HG03103 (cell line): ENCODE measurements around the gene MYD88.

Experiments used
- ATAC-seq: cut with Tn5 transposase; IDR thresholded peaks from one replicate; pipeline ENCODE4 v1.9.1; 2021; ENCODE audit warnings: low read depth; ENCODE audit not compliant: unreplicated experiment

MYD88 gene

GRCh38 chr3:38138349-38139190, at the start of gene MYD88:
Gene MYD88 (plus strand): TSS chr3:38138661. CDS start chr3:38138701, 40 bp downstream.
- peak; percentile 32 for ATAC-seq

DNA sequence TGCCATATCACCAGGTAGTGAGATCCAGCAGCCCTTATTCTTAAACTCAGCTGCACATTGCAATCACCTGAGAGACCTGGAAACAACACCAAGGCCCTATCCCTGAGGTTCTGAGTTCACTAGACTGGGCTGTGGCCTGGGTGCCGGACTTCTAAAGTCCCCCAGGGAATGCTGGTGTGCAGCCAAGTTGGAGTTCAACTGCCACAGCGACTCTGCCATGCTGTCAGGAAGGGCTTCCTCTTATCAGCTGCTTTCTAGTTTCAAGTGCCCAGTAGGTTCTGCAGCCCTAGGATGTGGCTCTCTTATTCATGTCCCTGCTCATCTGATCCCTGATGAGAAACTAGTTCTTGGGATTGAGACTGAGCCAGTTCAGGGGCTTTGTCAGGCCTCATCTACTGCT, 49.3 kb upstream of the MYD88 start:
- ATAC-seq, result no peak

GRCh38 chr3:38090453-38090852, 48.0 kb upstream of the MYD88 start:
- ATAC-seq, result no peak

- ATAC-seq, result no peak
These were observed 43.5 kb upstream of the MYD88 start for GRCh38 chr3:38094999-38095398.

DNA sequence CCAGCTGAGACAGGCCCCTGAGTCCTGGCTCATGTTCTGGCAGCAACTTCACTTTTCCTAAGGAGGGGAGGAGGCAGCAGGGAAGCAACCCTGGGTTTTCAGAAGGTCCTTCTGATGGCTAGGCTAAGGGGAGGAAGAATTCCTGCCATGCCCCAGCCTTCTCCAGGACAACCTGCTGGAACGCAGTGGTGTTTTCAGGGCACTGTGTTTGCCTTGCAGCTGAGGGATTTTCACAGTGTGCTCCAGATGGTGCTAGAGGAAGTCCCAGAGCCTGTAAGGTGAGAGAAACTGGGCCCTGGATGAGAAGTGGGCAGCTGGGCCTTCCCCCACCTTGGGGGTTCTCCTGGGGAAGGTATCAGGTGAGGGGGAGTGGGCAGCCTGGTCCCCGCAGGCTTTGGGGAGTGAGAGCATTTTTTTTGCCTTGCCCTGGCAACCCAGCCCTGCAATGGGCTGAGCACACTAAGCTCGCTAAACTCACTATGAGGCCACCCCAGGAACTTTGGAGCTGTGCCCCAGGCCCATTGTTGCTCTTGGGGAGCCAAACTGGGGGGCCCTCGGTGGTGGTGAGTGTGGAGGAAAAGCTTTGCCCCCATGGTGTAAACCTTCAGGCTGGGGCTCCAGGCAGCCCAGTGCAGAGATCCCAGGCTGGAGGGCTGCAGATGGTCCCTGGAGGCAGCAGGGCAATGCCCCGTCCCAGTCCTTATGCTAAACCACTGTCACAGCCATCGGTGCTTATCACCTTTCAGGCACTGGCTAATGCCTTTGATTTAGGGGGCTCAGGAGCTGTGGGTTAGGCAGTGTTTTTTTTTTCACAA, 42.6 kb upstream of the MYD88 start:
- no peak for ATAC-seq

GRCh38 chr3:38097446-38098375, 40.8 kb upstream of the MYD88 start:
- ATAC-seq, result no peak

GRCh38 chr3:38098376-38098723, 40.1 kb upstream of the MYD88 start:
- ATAC-seq, result no peak

- no peak for ATAC-seq
These were observed 38.9 kb upstream of the MYD88 start for GRCh38 chr3:38099518-38099917.

GRCh38 chr3:38100498-38100897, 38.0 kb upstream of the MYD88 start:
- ATAC-seq, result no peak

- ATAC-seq, result no peak
These were observed 36.5 kb upstream of the MYD88 start for GRCh38 chr3:38101811-38102443.

GRCh38 chr3:38102444-38102814, 36.0 kb upstream of the MYD88 start:
- ATAC-seq, result no peak

DNA sequence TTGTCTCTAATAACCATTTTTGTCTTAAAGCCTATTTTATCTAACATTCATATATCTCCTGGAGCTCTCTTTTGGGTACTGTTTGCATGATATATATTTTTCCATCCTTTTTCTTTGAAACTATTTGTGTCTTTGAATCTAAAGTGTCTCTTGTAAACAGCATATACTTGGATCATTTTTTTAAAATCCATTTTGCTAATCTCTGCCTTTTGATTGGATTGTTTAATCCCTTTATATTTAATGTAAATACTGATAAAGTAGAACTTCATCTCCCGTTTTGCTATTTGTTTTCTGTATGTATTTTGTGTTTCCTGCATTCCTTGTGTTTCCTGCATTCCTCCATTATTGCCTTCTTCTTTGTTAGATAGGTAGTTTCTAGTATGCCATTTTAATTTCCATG, 32.9 kb upstream of the MYD88 start:
- ATAC-seq, result no peak

- no peak for ATAC-seq
These were observed 30.4 kb upstream of the MYD88 start for GRCh38 chr3:38107911-38108648.

GRCh38 chr3:38108649-38109579, 29.5 kb upstream of the MYD88 start:
- ATAC-seq, result no peak

GRCh38 chr3:38109580-38110313, 28.7 kb upstream of the MYD88 start:
- no peak for ATAC-seq

DNA sequence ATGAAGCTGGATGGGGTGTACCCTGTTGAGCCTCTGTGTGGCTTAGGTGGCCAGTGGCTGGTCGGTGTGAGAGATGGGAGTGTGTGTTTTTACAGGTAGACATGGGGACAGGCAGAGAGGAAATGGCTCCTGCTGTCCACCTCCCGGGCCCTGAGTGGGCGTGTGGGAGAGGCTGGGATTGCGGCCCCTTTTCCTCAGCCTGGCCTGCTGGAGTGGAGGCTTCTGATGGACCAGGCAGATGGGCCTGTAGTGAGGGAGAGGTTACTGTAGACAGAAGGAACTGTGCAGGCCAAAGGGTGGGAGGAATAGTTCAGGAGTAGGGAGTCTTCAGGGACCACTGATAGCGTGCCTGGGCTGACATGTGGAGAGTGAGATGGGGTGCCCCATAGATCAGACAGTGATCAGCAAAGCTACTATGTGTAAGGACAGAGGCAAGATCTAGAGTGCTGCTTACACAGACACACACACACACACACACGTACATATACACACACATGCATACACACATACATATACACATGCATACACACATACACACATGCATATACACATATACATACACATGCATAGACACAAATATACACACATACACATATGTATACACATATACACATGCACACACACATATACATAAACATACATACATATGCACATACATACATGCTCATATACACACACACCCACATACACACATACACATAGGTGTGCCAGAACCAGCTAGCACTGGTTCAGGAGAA, 28.0 kb upstream of the MYD88 start:
- no peak for ATAC-seq

DNA sequence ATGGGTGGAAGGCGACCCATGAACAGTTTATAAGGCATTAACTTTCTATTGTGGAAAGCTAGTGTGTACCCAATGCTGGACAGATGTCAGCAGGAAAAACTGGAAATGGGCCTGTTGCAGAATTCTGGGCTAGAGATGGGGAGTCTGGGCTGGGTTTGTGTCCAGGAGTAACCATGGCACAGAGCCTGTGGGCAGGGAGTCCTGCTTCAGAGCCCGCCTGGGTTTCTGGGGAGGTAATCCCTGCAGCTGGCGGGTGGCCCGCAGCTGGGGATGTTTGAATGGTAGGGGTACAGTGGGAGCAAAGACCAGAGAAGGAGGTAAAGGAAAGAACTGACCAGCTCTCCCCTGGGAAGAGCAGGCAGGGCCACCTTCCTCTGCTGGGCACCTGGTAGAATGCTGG, 27.3 kb upstream of the MYD88 start:
- no peak for ATAC-seq
